Body of pancreas (tissue), 4 donors: ENCODE measurements around the gene CCDC30.

Source experiments
- CTCF ChIP-seq, 7 experiments: fragments of 450-650 bp in 4 of 7; fragments of 200-600 bp in 3 of 7; sonication (generic) in 3 of 7; IDR thresholded peaks; one replicate each; pipeline ENCODE4 v1.5.1; 2016 to 2019; ENCODE audit warnings: antibody characterized with exemption in 7 of 7
- POLR2A ChIP-seq, 3 donors: fragments of 450-650 bp; IDR thresholded peaks; one replicate each; pipeline ENCODE4 v1.6.1; 2016; ENCODE audit warnings: antibody characterized with exemption in 3 of 3, mild to moderate bottlenecking in 2 of 3

GRCh38 chr1:42461196-42461595, 1.9 kb upstream of the CCDC30 start:
- TF ChIP-seq CTCF (IDR thresholded peaks at IDR 0.05) (no peak), POLR2A (IDR thresholded peaks at IDR 0.05) (no peak)
